NCI-H1105 treated with DMSO at 0.1 percent for 48 hours (cell line): ENCODE results near the gene KIAA0232.

Experiments
- DNase-seq: peaks from one replicate; lab custom pipeline; 2025; lab: John Stamatoyannopoulos, UW

The KIAA0232 gene

GRCh38 chr4:6847178-6847577 is 64.7 kb downstream of the KIAA0232 start:
- DNase-seq = no peak

DNA sequence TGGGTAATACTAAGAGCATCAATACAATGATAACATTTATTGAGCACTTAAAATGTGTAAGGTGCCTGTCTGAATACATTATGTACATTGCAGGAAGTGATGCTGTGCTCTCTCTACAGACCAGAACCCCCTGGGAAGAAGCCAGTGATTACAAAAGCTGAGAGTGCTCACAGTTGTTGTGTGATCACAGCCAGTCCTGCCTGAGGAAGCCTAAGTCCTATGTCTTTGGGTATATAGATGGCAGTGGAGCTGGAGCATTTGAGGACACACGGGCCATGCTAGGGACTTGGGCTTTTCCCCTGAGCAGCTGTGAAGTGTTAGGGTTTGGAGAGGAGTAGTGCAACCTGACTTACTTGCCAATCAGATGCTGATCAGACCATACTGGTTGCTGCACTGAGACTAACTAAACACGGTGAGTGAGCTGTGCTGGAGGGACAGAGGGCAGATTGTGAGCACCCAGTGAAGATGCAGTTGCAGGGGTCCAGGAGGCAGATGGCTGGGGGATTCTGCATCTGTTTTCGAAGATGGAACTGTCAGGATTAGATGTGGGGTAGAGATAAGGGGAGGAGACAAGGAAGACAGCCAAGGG is 66.3 kb downstream of the KIAA0232 start:
- no peak for DNase-seq

- no peak for DNase-seq
Observed at GRCh38 chr4:6849691-6850090, 67.2 kb downstream of the KIAA0232 start.

DNA sequence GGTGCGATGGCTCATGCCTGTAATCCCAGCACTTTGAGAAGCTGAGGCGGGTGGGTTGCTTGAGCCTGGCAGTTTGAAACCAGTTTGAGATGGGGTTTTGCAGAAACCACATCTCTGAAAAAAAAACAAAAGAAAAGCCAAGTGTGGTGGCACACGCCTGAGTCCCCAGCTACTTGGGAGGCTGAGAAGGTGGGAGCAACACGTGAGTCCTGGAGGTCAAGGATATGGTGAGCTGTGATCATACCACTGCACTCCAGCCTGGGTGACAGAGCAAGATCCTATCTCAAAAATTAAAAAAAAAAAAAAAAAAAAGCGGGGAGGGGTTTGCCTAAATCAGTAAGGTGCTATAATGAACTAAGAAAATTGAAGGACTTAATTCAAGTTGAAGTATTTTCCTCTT is 68.9 kb downstream of the KIAA0232 start:
- DNase-seq = no peak

DNA sequence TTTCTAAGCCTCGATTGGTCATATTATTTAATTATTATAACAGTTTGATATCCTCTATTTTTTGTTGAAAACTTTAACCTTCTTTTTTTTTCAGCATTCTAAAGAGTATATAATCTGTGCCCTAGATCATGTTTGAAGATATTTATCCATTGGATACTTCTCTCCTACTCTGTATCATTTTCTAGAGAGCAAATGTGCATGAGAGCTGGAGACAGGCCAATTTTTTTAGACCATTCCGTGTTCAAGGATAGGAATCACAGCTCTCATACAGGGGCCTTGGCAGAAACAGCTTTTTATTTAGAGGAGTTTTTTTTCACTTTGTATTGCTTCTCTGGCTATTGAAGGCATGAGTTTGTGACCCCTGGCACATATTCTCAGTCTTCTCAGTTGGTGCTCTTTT is 69.4 kb downstream of the KIAA0232 start:
- DNase-seq = peak; percentile 1

GRCh38 chr4:6852582-6852981 is 70.1 kb downstream of the KIAA0232 start:
- DNase-seq = no peak

- peak; percentile 21 for DNase-seq
Observed at GRCh38 chr4:6854098-6854744, 71.7 kb downstream of the KIAA0232 start.

GRCh38 chr4:6855692-6856297 is 73.3 kb downstream of the KIAA0232 start:
- peak; percentile 27 for DNase-seq

DNA sequence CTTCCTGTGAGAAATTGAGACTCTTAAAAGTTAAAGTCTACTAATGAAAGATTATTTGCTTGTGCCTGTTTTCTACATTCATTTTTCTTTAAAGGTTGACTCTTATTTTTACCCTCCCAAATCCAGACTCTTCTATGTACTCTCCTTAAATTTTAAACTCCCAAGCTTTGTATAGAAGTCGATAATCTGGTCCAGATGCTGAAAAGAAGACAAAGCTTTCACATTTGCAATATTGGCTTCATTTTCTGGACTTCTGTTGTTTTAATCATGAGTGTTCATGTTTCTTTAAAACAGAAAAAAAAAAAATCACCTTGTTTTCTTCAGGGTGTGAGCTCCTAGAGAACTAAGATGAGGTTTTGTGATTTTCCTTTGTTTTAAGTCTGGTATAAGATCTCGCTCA is 73.9 kb downstream of the KIAA0232 start:
- no peak for DNase-seq

- DNase-seq = no peak
Observed at GRCh38 chr4:6857009-6857882, 74.7 kb downstream of the KIAA0232 start.

GRCh38 chr4:6858997-6859396 is 76.5 kb downstream of the KIAA0232 start:
- no peak for DNase-seq

GRCh38 chr4:6859543-6859942 is 77.0 kb downstream of the KIAA0232 start:
- no peak for DNase-seq

GRCh38 chr4:6868386-6868785 is 85.9 kb downstream of the KIAA0232 start:
- no peak for DNase-seq

GRCh38 chr4:6869944-6870343 is 87.4 kb downstream of the KIAA0232 start:
- peak; percentile 0 for DNase-seq

DNA sequence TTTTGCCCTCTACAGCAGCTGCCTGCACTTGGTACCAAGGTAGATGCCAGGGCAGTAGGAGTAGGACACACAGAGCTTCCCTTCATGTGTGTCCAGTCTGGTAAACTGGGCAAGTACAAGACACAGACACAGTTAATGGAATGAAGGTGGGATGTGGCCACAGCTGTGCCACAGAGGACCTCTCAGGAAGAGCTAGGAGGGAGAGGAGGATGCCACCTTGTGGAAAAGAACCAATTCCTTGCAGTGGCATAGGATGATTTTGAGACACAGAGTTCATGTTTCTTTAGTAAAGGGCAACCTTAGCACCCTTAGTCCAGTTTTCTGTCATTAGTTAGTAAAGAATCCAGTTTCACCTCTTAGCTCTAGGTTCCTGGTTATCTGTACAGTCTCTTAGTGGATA is 90.8 kb downstream of the KIAA0232 start:
- DNase-seq = no peak

GRCh38 chr4:6873792-6874461 is 91.4 kb downstream of the KIAA0232 start:
- DNase-seq = peak; percentile 17

DNA sequence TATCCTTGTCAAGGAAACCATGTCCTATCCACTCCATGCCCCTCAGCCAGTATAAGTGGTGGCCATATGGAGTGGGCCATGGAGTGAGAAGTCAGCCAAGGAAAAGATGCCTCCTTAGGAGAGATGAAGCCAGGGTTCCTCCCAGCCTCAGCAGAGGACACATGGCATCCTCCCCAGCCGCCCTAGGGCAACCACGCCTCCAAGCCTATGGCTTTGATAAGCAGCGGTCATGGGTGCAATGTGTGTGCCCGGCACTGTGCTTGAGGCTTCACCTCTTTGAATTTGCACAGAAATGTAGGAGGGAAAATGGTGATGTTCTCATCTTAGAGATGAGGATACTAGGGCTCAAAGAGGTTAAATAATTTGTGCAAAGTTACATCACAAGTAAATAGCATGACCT is 92.5 kb downstream of the KIAA0232 start:
- no peak for DNase-seq

DNA sequence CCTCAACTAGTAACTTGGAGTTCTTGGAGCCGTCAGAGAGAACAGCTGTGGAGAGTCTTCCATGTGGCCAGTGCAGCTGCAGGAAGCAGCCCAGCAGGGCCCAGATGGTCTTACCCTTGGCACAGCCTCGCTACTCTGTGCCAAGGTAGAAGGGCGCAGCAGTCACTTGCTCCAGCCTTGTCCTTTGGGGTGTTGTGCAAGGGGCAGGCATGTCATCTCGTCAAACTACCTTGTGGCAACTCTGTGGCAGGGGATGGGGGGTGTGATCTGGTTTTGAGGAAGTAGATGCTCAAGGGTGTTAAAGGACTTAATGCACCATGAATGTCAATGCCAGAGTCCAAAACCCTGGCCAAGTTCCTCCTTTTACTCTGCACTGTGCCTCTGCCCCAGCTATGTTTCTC is 92.9 kb downstream of the KIAA0232 start:
- DNase-seq = no peak

DNA sequence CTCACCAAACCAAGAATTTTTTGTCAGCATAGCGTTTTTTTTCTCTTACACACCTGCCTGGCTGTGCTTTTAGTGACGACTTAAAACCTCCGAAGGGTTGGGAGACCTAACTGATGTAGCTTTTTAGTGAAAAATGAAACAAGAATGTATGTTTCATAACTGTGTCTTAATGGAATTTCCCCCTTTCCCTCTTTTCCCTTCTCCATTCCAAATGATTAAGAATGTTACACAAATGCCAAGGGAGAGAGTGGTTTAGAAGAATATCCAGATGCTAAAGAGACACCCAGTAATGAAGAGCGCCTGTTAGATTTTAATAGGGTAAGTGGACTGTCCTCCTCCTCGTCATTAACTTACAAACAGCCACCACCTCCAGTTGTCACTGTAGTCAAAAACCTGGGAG is 93.9 kb downstream of the KIAA0232 start:
- DNase-seq = no peak

GRCh38 chr4:6877067-6877466 is 94.5 kb downstream of the KIAA0232 start:
- no peak for DNase-seq

- no peak for DNase-seq
Observed at GRCh38 chr4:6878451-6879059, 96.0 kb downstream of the KIAA0232 start.

- DNase-seq = no peak
Observed at GRCh38 chr4:6880691-6881090, 98.2 kb downstream of the KIAA0232 start.
